WTC11 (cell line): ENCODE measurements around the gene FBXO41.

Experiments
- GTF2I ChIP-seq: fragments of 250-450 bp; sonication (Bioruptor Pico); conservative IDR thresholded peaks from 2 replicates; pipeline ENCODE4 v1.4.0; 2021; ENCODE audit warnings: mild to moderate bottlenecking
- JAZF1 ChIP-seq: fragments of 250-450 bp; sonication (Bioruptor Pico); IDR thresholded peaks from 2 replicates; pipeline ENCODE4 v1.9.0; 2021; ENCODE audit warnings: moderate library complexity, mild to moderate bottlenecking, inconsistent platforms
- JUN ChIP-seq: sonication (generic); formaldehyde crosslinking; IDR thresholded peaks from 2 replicates; pipeline ENCODE4 v1.8.0; 2023; ENCODE audit warnings: mild to moderate bottlenecking, missing genetic modification reagents
- PRRX2 ChIP-seq: fragments of 250-450 bp; sonication (Bioruptor Pico); IDR thresholded peaks from 2 replicates; pipeline ENCODE4 v1.8.0; 2021; ENCODE audit warnings: mild to moderate bottlenecking
- RELA ChIP-seq: sonication (generic); formaldehyde crosslinking; IDR thresholded peaks from 2 replicates; pipeline ENCODE4 v1.8.1; 2022; ENCODE audit warnings: missing genetic modification reagents, mild to moderate bottlenecking, borderline replicate concordance
- TCF7 ChIP-seq: sonication (generic); formaldehyde crosslinking; IDR thresholded peaks from 2 replicates; pipeline ENCODE4 v1.8.0; 2022; ENCODE audit warnings: mild to moderate bottlenecking, low read depth, missing genetic modification reagents, moderate library complexity
- TEAD4 ChIP-seq: sonication (generic); formaldehyde crosslinking; IDR thresholded peaks from 2 replicates; pipeline ENCODE4 v1.8.0; 2022; ENCODE audit warnings: mild to moderate bottlenecking, missing genetic modification reagents
- ZBTB21 ChIP-seq: sonication (generic); formaldehyde crosslinking; IDR thresholded peaks from 2 replicates; pipeline ENCODE4 v1.8.1; 2023; ENCODE audit warnings: mild to moderate bottlenecking, missing genetic modification reagents, borderline replicate concordance
- ZNF138 ChIP-seq: sonication (generic); formaldehyde crosslinking; conservative IDR thresholded peaks from 2 replicates; pipeline ENCODE4 v1.8.1; 2022; ENCODE audit warnings: mild to moderate bottlenecking, moderate library complexity, missing genetic modification reagents
- TF ChIP-seq, protein P1 (sequence below): sonication (generic); formaldehyde crosslinking; IDR thresholded peaks from 2 replicates; pipeline ENCODE4 v1.8.0; 2022; ENCODE audit warnings: missing genetic modification reagents
- TF ChIP-seq, protein P2 (sequence below): sonication (generic); formaldehyde crosslinking; IDR thresholded peaks from 2 replicates; pipeline ENCODE4 v1.8.0; 2022; ENCODE audit warnings: mild to moderate bottlenecking, missing genetic modification reagents
- TF ChIP-seq, protein P3 (sequence below): fragments of 200-600 bp; IDR thresholded peaks from 2 replicates; pipeline ENCODE4 v1.8.0; 2022; ENCODE audit warnings: antibody characterized with exemption
- TF ChIP-seq, protein P4 (sequence below): sonication (generic); formaldehyde crosslinking; conservative IDR thresholded peaks from 2 replicates; pipeline ENCODE4 v1.8.1; 2022; ENCODE audit warnings: mild to moderate bottlenecking, missing genetic modification reagents
- TF ChIP-seq, protein P5 (sequence below): sonication (generic); formaldehyde crosslinking; IDR thresholded peaks from 2 replicates; pipeline ENCODE4 v1.8.1; 2022; ENCODE audit warnings: low read depth, missing genetic modification reagents, borderline replicate concordance

DNA sequence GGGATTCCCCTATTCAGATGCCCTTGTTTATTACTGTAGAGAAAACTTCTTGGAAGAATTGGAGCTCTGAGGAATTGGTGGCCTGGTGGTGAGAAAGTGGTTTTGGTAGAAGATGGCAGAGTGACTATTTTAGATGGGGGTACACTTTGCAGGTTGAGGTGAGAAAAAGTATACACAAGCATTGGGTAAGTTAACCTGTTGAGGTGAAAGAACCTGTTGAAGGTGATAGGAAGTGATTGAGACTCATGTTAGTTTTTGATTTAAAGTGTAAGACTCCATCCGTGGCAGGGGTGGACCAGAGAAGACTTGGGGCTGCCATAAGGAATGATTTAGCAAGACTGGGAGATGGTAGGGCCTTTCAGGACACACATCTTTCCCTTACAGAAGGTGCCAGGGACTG is 47.1 kb downstream of the FBXO41 start:
- TF ChIP-seq, protein P1, sequence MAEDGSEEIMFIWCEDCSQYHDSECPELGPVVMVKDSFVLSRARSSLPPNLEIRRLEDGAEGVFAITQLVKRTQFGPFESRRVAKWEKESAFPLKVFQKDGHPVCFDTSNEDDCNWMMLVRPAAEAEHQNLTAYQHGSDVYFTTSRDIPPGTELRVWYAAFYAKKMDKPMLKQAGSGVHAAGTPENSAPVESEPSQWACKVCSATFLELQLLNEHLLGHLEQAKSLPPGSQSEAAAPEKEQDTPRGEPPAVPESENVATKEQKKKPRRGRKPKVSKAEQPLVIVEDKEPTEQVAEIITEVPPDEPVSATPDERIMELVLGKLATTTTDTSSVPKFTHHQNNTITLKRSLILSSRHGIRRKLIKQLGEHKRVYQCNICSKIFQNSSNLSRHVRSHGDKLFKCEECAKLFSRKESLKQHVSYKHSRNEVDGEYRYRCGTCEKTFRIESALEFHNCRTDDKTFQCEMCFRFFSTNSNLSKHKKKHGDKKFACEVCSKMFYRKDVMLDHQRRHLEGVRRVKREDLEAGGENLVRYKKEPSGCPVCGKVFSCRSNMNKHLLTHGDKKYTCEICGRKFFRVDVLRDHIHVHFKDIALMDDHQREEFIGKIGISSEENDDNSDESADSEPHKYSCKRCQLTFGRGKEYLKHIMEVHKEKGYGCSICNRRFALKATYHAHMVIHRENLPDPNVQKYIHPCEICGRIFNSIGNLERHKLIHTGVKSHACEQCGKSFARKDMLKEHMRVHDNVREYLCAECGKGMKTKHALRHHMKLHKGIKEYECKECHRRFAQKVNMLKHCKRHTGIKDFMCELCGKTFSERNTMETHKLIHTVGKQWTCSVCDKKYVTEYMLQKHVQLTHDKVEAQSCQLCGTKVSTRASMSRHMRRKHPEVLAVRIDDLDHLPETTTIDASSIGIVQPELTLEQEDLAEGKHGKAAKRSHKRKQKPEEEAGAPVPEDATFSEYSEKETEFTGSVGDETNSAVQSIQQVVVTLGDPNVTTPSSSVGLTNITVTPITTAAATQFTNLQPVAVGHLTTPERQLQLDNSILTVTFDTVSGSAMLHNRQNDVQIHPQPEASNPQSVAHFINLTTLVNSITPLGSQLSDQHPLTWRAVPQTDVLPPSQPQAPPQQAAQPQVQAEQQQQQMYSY (CRISPR knock-in tag): no peak
- TF ChIP-seq, protein P2, sequence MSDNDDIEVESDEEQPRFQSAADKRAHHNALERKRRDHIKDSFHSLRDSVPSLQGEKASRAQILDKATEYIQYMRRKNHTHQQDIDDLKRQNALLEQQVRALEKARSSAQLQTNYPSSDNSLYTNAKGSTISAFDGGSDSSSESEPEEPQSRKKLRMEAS (CRISPR knock-in tag): no peak
- TF ChIP-seq, protein P3, sequence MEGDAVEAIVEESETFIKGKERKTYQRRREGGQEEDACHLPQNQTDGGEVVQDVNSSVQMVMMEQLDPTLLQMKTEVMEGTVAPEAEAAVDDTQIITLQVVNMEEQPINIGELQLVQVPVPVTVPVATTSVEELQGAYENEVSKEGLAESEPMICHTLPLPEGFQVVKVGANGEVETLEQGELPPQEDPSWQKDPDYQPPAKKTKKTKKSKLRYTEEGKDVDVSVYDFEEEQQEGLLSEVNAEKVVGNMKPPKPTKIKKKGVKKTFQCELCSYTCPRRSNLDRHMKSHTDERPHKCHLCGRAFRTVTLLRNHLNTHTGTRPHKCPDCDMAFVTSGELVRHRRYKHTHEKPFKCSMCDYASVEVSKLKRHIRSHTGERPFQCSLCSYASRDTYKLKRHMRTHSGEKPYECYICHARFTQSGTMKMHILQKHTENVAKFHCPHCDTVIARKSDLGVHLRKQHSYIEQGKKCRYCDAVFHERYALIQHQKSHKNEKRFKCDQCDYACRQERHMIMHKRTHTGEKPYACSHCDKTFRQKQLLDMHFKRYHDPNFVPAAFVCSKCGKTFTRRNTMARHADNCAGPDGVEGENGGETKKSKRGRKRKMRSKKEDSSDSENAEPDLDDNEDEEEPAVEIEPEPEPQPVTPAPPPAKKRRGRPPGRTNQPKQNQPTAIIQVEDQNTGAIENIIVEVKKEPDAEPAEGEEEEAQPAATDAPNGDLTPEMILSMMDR: no peak
- TF ChIP-seq GTF2I (CRISPR knock-in tag): no peak
- no peak for TF ChIP-seq PRRX2 (CRISPR knock-in tag)
- TF ChIP-seq TCF7 (CRISPR knock-in tag): no peak
- TF ChIP-seq, protein P4, sequence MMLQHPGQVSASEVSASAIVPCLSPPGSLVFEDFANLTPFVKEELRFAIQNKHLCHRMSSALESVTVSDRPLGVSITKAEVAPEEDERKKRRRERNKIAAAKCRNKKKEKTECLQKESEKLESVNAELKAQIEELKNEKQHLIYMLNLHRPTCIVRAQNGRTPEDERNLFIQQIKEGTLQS (CRISPR knock-in tag): no peak
- no peak for TF ChIP-seq JAZF1 (CRISPR knock-in tag)
- no peak for TF ChIP-seq ZBTB21 (CRISPR knock-in tag)
- TF ChIP-seq JUN (CRISPR knock-in tag): no peak
- TF ChIP-seq TEAD4 (CRISPR knock-in tag): no peak
- no peak for TF ChIP-seq RELA (CRISPR knock-in tag)
- TF ChIP-seq, protein P5, sequence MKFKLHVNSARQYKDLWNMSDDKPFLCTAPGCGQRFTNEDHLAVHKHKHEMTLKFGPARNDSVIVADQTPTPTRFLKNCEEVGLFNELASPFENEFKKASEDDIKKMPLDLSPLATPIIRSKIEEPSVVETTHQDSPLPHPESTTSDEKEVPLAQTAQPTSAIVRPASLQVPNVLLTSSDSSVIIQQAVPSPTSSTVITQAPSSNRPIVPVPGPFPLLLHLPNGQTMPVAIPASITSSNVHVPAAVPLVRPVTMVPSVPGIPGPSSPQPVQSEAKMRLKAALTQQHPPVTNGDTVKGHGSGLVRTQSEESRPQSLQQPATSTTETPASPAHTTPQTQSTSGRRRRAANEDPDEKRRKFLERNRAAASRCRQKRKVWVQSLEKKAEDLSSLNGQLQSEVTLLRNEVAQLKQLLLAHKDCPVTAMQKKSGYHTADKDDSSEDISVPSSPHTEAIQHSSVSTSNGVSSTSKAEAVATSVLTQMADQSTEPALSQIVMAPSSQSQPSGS (CRISPR knock-in tag): no peak
- TF ChIP-seq ZNF138 (CRISPR knock-in tag): no peak
